HEK293T (cell line): ENCODE data around the gene POFUT1.

Experiments
- ARNT ChIP-seq: fragments of 450-650 bp; IDR thresholded peaks from 2 replicates; pipeline ENCODE4 v1.6.1; 2017; ENCODE audit warnings: mild to moderate bottlenecking
- ELF4 ChIP-seq: fragments of 450-650 bp; IDR thresholded peaks from 2 replicates; pipeline ENCODE4 v1.6.1; 2017; ENCODE audit warnings: antibody characterized with exemption
- FOXA1 ChIP-seq: fragments of 450-650 bp; IDR thresholded peaks from 2 replicates; pipeline ENCODE4 v1.6.1; 2016; ENCODE audit warnings: mild to moderate bottlenecking
- FOXK2 ChIP-seq: fragments of 450-650 bp; IDR thresholded peaks from 2 replicates; pipeline ENCODE4 v1.6.1; 2016; ENCODE audit warnings: mild to moderate bottlenecking
- FOXM1 ChIP-seq: fragments of 450-650 bp; IDR thresholded peaks from 2 replicates; pipeline ENCODE4 v1.6.1; 2017; ENCODE audit warnings: mild to moderate bottlenecking, borderline replicate concordance
- HDGF ChIP-seq: fragments of 450-650 bp; IDR thresholded peaks from 2 replicates; pipeline ENCODE4 v1.6.1; 2017; ENCODE audit warnings: antibody characterized with exemption, borderline replicate concordance
- L3MBTL2 ChIP-seq: fragments of 450-650 bp; conservative IDR thresholded peaks from 2 replicates; pipeline ENCODE4 v1.6.1; 2016; ENCODE audit warnings: mild to moderate bottlenecking
- LEF1 ChIP-seq: fragments of 450-650 bp; IDR thresholded peaks from 2 replicates; pipeline ENCODE4 v1.6.1; 2017; ENCODE audit warnings: mild to moderate bottlenecking, borderline replicate concordance
- NFRKB ChIP-seq: fragments of 450-650 bp; IDR thresholded peaks from 2 replicates; pipeline ENCODE4 v1.6.1; 2016; ENCODE audit warnings: mild to moderate bottlenecking, moderate library complexity
- SP1 ChIP-seq: fragments of 450-650 bp; IDR thresholded peaks from 2 replicates; pipeline ENCODE4 v1.6.1; 2017
- ZNF384 ChIP-seq: fragments of 450-650 bp; IDR thresholded peaks from 2 replicates; pipeline ENCODE4 v1.6.1; 2016

DNA sequence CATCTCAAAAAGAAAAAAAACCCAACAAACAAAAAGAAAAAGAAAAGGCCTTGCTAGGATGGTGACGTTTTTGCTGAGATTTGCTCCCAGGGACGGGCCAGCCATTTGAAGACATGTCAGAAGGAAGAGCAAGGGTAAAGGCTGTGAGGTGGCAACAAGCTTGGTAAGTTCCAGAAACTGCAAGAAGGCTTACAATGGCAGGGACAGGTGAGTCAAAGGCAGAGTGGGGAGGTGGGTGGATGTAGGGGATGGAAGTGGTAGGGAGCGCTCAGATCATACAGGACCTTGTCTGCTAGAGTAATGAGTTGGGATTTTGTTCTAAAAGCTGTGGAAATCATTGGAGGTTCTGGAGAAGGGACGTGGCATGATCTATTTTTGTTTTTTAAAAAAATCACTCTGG lies 74.0 kb downstream of the POFUT1 start:
- no peak for TF ChIP-seq FOXM1
- TF ChIP-seq HDGF, result no peak
- no peak for TF ChIP-seq LEF1
- no peak for TF ChIP-seq ELF4
- no peak for TF ChIP-seq ZNF384
- TF ChIP-seq FOXK2, result no peak
- no peak for TF ChIP-seq NFRKB
- no peak for TF ChIP-seq FOXA1
- TF ChIP-seq SP1, result no peak
- no peak for TF ChIP-seq L3MBTL2
- TF ChIP-seq ARNT, result no peak
